HG03066 (cell line): ENCODE measurements around the gene NEK3.
A peak's percentile ranks its signal among the peaks of the same experiment; 100 is the strongest.
"Not testable (repeated sequence)": the region's sequence is repeated elsewhere in the genome, so short reads cannot be mapped to it uniquely, and the experiment has no call there.

Source experiments
- ATAC-seq: cut with Tn5 transposase; IDR thresholded peaks from one replicate; pipeline ENCODE4 v1.9.1; 2021; ENCODE audit warnings: low read depth; ENCODE audit not compliant: unreplicated experiment

NEK3 gene

GRCh38 chr13:52159159-52159982 lies at the start of gene NEK3:
Gene NEK3, minus strand, starts transcription at chr13:52159597. Its CDS starts 3,406 bp downstream, at chr13:52156191.
- ATAC-seq: peak; percentile 66

- not testable (repeated sequence) for ATAC-seq
Measured at GRCh38 chr13:52208384-52208783, 49.0 kb upstream of the NEK3 start.

- ATAC-seq: not testable (repeated sequence)
Measured at GRCh38 chr13:52207896-52208295, 48.5 kb upstream of the NEK3 start.

GRCh38 chr13:52207337-52207736 lies 47.9 kb upstream of the NEK3 start:
- not testable (repeated sequence) for ATAC-seq

DNA sequence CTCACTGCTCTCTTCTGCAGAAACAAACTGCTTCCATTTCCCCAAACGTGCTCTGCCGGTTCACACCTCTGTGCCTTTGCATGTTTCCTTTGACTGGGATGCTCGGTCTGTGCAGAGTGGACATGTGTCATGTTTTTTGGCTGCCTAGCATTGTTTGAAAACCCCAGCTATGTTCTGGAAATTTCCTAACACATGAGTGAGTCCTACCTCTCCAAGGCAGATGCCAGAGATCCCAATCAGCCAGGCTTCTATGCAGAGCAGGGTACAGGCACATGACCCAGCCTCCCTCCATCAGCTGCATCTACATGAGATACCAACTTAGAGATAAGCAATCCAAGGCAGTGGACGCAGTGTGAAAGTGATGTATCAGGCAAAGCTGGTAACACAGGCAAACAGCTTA lies 45.1 kb upstream of the NEK3 start:
- not testable (repeated sequence) for ATAC-seq

DNA sequence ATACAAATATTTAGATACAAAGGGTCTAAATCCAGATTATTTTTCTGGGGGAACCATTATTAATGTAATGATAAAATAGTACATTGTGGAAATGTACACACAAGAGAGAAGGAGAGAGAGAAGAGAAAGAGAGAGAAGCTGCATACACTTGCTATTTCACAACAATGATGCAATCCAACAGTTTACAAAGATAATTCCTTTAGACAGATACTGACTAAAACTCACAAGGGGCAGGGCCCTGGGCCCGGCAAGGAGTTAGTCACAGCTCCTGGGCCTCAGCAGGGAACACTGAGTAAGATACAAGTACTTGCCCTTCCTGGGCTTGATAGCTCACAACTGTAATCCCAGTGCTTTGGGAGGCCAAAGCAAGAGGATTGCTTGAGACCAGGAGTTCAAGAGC lies 44.5 kb upstream of the NEK3 start:
- ATAC-seq: not testable (repeated sequence)

DNA sequence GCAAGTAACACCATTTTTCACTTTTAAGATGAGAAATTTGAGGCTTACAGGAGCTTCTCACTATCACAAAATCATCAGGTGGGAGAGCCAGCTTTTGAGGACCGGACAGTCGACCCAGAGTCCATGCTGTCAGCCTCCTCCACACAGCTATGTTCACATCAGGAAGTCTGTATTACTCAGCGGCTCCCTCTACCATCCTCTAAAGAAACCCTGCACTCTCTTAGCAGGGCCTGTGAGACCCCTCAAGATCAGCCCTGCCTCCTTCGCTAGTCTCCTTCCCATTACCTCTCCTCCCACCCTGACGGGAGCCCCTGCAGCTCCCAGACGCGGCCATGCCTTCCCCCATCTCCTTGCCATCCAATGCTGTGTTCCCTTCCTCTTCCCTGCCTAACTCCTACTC lies 43.1 kb upstream of the NEK3 start:
- not testable (repeated sequence) for ATAC-seq

GRCh38 chr13:52201439-52202193 lies 42.2 kb upstream of the NEK3 start:
- ATAC-seq: not testable (repeated sequence)

GRCh38 chr13:52195401-52195837 lies 36.0 kb upstream of the NEK3 start:
- ATAC-seq: peak; percentile 68

- ATAC-seq: peak; percentile 64
Measured at GRCh38 chr13:52194184-52194868, 34.9 kb upstream of the NEK3 start.

DNA sequence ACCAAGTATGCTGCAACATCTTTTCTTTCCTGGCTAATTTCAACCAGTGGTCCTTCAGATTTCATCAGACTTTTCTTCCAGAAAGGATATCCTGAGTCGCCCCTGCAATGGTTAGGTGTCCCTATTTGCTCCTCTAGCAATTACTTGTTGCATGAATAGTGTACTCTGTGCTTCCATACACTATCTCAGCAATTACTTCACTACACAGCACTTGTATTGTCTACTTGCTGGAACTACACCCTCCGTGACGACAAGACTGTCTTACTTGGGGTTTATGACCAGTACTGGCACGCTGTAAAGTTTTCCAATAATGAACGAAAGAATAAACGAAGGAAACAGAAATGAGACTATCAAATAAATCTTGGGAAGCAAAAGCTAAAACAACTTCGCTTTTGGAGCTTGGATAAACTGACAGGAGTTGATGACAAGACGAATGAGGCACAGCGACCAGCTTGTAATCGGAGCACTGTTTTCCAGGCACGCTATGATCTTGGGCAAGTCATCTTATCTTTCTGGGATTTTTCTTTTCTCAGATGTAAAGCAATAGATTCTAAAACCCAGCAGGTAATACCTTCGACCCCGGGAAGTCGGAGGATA lies 34.3 kb upstream of the NEK3 start:
- peak; percentile 2 for ATAC-seq

- not testable (repeated sequence) for ATAC-seq
Measured at GRCh38 chr13:52187424-52188187, 28.2 kb upstream of the NEK3 start.

GRCh38 chr13:52187029-52187423 lies 27.6 kb upstream of the NEK3 start:
- ATAC-seq: no peak

- peak; percentile 65 for ATAC-seq
Measured at GRCh38 chr13:52181316-52181954, 22.0 kb upstream of the NEK3 start.

DNA sequence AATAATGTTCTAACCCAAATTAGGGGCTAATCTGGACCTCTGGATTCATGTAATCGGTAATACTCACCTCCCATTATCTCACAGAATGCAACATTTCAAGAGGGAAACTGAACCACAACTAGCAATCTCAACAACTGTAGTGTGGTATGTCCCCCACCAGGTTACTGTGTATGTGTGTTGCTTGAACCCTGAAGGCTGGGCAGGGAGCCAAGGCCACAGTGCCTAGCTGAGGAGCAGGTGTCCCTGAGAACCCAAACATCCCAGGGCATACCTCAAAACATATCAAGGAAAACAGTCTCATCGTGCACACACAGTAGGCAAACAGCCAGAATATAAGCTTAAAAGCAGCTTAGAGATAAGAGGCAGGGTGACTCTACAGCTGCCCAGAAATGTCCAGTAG lies 20.5 kb upstream of the NEK3 start:
- ATAC-seq: no peak

- no peak for ATAC-seq
Measured at GRCh38 chr13:52177276-52177675, 17.9 kb upstream of the NEK3 start.

- not testable (repeated sequence) for ATAC-seq
Measured at GRCh38 chr13:52173970-52174369, 14.6 kb upstream of the NEK3 start.

- no peak for ATAC-seq
Measured at GRCh38 chr13:52173373-52173772, 14.0 kb upstream of the NEK3 start.

DNA sequence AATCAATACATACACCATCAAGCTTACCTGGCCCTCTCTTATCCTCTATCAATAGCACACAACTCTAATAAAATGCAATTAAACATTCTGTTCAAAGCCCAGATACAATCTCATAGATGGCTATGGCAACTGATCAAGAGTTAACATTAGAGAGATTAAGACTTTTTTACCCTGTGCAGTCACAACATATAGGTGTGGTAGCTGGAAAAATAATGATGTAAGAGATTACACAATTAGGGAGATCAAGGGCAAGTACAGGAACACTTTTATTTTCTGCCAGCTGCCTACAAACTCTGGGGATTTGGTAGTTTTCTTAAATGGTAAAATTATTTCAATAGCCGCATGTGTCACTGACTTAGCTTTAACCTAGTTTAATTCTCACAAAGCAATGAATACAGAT lies 12.3 kb upstream of the NEK3 start:
- ATAC-seq: not testable (repeated sequence)
